Measurements from ENCODE around the gene TTC28.

The TTC28 gene

DNA sequence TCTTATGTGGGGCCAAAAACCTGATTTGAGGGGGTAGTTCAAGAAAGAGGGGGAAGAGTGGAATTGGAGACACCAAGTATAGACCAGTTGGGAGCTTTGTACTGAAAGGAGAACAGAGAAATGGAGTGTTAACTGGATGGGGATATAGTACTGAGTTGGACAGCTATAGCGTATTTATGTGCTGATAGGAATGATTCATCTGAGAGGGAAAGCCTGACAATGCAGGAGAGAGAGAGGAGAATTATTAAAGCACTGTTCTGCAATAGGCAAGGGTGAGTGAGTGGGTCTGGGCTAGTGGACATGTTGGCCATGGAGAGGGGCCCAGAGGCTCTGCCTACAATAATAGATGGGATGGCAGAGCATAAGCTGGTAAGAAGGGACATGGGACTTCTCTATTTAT lies 707.7 kb downstream of the TTC28 start:
- POLR2A ChIA-PET, result no interaction called here
- CTCF ChIA-PET, result interaction anchor here (0.8 to 1.1 kb wide), 2 partner anchors 41 to 85 kb away, joined by 3 read pairs; no protein-coding TSS in a partner anchor
- no peak for TF ChIP-seq CTCF (IDR thresholded peaks at IDR 0.05; ENCODE audit: control extremely low read depth, extremely low read depth, low read depth, missing control alignments)
- DNase-seq (ENCODE audit: extremely low spot score), result no peak

DNA sequence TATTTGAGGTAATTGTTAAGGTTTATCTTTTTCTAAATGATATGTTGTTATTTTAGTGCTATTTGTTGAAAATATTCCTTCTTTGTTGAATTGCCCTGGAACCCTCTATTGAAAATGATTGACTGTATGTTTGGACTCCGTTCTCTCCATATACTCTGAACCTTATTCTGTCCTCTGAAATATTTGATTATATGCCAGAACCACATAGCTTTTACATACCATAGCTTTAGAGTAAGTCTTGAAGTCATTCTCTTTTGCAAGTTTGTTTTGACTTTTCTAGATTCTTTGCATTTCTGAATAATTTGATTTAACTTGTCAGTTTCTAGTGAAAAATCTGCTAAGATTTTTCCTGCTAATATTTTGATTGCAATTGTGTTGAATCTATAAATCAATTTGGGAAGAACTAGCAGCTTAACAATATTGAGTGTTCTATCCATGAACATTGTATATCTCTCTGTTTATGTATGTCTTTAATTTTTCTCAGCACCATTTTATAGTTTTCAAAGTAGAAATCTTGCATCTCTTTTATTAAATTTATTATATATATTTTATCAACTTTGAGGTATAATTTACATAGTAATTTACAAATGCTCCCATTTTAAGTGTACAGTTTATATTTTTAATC lies 708.9 kb downstream of the TTC28 start:
- ChIA-PET CTCF (no interaction called here), POLR2A (no interaction called here)
- DNase-seq (ENCODE audit: extremely low spot score), result no peak
- no peak for TF ChIP-seq CTCF (IDR thresholded peaks at IDR 0.05; ENCODE audit: control extremely low read depth, extremely low read depth, low read depth, missing control alignments)

DNA sequence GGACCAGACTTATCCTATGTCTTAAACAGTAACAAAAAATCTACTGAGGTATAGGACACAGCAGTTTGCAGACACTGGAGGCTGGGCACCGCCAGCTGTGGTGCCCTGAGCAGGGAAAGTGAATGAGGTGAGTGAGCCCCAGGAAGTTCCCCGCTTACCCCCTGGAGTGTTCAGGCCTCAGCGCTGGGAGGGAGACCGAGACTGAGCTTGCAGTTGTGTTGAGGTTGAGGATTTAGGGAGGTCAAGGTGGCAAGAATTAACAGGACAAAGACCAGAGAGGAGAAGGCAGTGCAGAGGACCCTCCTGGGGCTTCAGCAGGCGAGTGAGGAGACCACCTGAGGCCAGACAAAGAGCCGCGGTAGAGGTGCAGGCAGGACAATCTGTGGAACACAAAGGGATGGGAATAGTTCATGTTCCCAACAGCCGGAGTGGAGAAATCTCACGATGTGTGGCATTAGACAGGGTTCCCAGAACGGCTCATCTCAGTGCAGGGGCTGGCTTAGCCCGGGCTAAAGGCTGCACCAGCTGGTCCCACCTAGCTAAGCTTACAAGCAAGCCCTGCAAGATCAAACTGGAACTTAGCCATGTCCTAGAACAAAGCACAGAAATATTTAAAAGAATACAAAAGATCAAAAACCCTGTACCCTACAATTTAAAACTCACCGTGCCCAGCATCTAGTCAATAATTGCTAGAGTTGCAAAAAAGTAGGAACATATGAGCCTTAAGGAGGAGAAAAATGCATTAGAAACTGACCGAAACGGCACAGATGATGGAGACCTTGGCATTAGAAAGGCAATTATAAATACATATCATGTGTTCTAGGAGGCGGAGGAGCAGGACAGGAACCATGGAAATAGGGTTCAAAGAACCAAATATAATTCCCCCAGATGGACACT lies 713.2 kb downstream of the TTC28 start:
- no peak for DNase-seq (ENCODE audit: extremely low spot score)
- CTCF ChIA-PET, result no interaction called here
- POLR2A ChIA-PET, result no interaction called here
- TF ChIP-seq CTCF (IDR thresholded peaks at IDR 0.05; ENCODE audit: control extremely low read depth, extremely low read depth, low read depth, missing control alignments), result no peak

DNA sequence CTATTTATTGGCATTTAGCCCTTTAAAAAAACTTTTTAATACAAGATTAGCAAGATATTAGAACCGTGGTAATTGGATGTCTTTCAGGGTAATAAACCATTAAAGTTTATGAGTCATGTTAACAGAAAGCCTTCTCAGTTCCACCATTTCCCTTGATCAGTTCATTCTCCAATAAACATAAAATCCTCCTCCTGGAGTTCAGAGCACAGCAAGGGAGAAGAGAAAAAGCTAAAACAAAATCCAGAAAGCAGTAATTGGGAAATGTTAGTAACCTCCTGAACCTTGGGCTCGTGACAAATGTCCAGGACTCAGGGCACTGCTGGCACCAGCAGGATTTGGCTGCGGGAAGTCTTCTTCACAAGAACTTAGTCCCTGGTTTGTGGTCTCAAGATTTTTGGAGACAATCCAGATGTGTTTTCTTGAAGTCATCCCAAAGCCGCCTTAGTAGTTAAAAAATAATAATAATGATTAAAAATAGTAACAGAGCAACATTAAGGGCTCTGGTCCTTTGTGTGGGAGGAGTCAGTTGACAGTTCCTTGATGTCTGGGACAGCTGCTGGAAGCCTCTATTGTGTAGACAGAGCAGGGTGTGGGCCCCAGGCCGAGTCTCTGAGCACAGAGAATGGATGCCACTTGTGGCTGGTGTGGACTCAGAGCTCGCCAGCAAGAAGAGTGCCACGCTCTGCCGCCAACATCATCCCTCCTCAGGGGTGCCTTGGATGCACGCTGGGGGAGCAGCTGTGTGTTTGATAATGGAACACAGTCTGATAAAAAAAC lies 717.2 kb downstream of the TTC28 start:
- no peak for TF ChIP-seq CTCF (IDR thresholded peaks at IDR 0.05; ENCODE audit: control extremely low read depth, extremely low read depth, low read depth, missing control alignments)
- ChIA-PET POLR2A (no interaction called here), CTCF (interaction anchor here (1.1 kb wide), 1 partner anchor 74 kb away, joined by 4 read pairs; no protein-coding TSS in a partner anchor)
- DNase-seq (ENCODE audit: extremely low spot score), result no peak

GRCh38 chr22:27961680-27962079 lies 718.0 kb downstream of the TTC28 start:
- DNase-seq (ENCODE audit: extremely low spot score), result no peak
- ChIA-PET CTCF (no interaction called here), POLR2A (no interaction called here)
- no peak for TF ChIP-seq CTCF (IDR thresholded peaks at IDR 0.05; ENCODE audit: control extremely low read depth, extremely low read depth, low read depth, missing control alignments)

GRCh38 chr22:27961182-27961581 lies 718.5 kb downstream of the TTC28 start:
- ChIA-PET CTCF (no interaction called here), POLR2A (no interaction called here)
- TF ChIP-seq CTCF (IDR thresholded peaks at IDR 0.05; ENCODE audit: control extremely low read depth, extremely low read depth, low read depth, missing control alignments), result no peak
- no peak for DNase-seq (ENCODE audit: extremely low spot score)

Measured in GM10248 (cell line).